MM.1S (cell line): ENCODE results near the gene XIRP2.

Experiments used
- EZH2 ChIP-seq: fragments of 300-600 bp; sonication (generic); optimal IDR thresholded peaks from 2 replicates; pipeline ENCODE3; 2017; ENCODE audit warnings: low read depth, mild to moderate bottlenecking, antibody characterized with exemption, low read length, mixed read lengths
- EZH2phosphoT487 ChIP-seq: fragments of 300-600 bp; sonication (generic); IDR thresholded peaks from 2 replicates; pipeline ENCODE4 v1.6.1; 2018; ENCODE audit warnings: antibody characterized with exemption, low read length
- TF ChIP-seq, protein P1 (sequence below): fragments of 300-600 bp; sonication (generic); IDR thresholded peaks from 2 replicates; pipeline ENCODE4 v1.5.1; 2016; ENCODE audit warnings: antibody characterized with exemption, low read length, mixed read lengths

DNA sequence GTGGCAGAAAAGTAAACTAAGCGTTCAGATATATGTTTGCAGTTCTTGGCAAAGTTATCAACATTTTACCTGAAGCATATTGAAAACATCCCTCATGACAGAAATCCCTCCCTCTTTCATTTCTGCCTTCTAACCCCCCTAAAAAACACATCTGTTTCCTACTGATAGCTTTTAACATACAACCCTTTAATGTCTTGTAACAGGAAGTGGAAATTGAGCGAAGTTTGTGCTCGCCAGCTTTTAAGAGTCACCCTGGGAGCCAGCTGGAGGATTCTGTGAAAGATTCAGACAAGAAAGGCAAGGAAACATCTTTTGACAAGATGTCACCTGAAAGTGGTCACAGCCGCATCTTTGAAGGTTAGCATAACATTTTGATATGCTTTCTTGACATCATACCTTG, 247.4 kb downstream of the XIRP2 start:
- TF ChIP-seq, protein P1, sequence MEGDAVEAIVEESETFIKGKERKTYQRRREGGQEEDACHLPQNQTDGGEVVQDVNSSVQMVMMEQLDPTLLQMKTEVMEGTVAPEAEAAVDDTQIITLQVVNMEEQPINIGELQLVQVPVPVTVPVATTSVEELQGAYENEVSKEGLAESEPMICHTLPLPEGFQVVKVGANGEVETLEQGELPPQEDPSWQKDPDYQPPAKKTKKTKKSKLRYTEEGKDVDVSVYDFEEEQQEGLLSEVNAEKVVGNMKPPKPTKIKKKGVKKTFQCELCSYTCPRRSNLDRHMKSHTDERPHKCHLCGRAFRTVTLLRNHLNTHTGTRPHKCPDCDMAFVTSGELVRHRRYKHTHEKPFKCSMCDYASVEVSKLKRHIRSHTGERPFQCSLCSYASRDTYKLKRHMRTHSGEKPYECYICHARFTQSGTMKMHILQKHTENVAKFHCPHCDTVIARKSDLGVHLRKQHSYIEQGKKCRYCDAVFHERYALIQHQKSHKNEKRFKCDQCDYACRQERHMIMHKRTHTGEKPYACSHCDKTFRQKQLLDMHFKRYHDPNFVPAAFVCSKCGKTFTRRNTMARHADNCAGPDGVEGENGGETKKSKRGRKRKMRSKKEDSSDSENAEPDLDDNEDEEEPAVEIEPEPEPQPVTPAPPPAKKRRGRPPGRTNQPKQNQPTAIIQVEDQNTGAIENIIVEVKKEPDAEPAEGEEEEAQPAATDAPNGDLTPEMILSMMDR: no peak
- no peak for TF ChIP-seq EZH2phosphoT487
- TF ChIP-seq EZH2: no peak
